ENCODE results near the gene TAF9.

- TF ChIP-seq CTCF (IDR thresholded peaks at IDR 0.05), result peak; percentile 25 to 89 (median 82)
- TF ChIP-seq POLR2A (IDR thresholded peaks at IDR 0.05), result peak; percentile 76 to 91 (median 79)
These were observed 45.7 kb upstream of the TAF9 start, which contains the start of gene MARVELD2 for GRCh38 chr5:69414885-69415583.
